Fibroblast of skin of back (primary cell): ENCODE measurements around the gene PDIA2.
"Not testable (repeated sequence)": the region's sequence is repeated elsewhere in the genome, so short reads cannot be mapped to it uniquely, and the experiment has no call there.

Source experiments
- DNase-seq: peaks from one replicate; pipeline ENCODE4 v3.0.0-alpha.2; 2013

Gene PDIA2

GRCh38 chr16:333406-334094, 50.6 kb downstream of the PDIA2 start:
- no peak for DNase-seq

GRCh38 chr16:334164-334832, 51.3 kb downstream of the PDIA2 start:
- not testable (repeated sequence) for DNase-seq

GRCh38 chr16:334861-335632, 52.1 kb downstream of the PDIA2 start:
- DNase-seq, result not testable (repeated sequence)

- DNase-seq, result no peak
These were observed 53.3 kb downstream of the PDIA2 start for GRCh38 chr16:336269-336668.
